ENCODE data around the gene AGAP3.

- TF ChIP-seq POLR2A (IDR thresholded peaks at IDR 0.05; ENCODE audit: low read depth, low read length) (no peak), POLR2AphosphoS5 (IDR thresholded peaks at IDR 0.05; ENCODE audit: low read depth, low read length) (no peak), TAF1 (IDR thresholded peaks at IDR 0.05; ENCODE audit: low read depth, low read length) (no peak)
These were observed 37.7 kb downstream of the AGAP3 start for GRCh38 chr7:151123822-151124464.

Data from GM12891 (cell line).